ENCODE results near the gene CCR7. TPM values are rescaled to one million over a fixed set of nuclear protein-coding genes. Genes with fewer than 3 reads are reported as not detected.
A peak's percentile ranks its signal among the peaks of the same experiment; 100 is the strongest.

CCR7 gene
- total RNA-seq, 1 donor from 2014 or later = not detected

DNA sequence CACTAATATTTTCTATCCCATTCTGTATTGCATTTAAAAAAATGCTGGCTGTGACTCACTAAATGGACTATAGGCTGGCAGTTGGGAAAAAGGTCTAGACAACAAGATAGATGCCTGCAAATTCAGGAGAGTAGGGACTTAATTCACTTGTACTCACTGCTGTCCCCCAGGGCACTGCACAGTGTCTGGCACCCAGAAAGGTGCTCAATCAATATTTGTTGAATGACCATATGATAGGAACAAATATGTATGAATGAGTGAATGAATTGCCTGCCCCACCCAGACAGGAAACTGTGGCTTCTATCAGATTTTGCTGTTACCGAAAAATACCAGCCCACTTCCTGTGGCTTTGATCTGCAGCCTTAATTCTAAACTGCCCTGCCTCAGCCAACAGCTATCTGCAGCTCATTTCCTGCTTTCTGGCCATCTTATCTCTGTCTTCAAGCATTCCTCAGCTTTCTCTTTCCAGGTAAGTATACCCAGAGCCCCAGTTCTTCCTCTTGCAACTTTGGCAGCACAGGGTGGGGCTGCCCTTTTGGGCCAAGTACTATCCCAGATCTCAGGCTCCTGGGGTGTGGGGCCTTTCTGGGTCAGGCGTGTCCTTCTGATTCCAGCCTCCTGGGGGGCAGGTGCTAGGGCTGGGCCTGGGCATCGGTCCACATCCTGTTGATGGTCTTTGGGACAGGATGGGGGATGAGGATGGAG is 48.5 kb downstream of the CCR7 start:
- no peak for DNase-seq (ENCODE audit: low read depth)

GRCh38 chr17:40515491-40516041 is 49.7 kb downstream of the CCR7 start:
- DNase-seq (ENCODE audit: low read depth) = no peak

DNA sequence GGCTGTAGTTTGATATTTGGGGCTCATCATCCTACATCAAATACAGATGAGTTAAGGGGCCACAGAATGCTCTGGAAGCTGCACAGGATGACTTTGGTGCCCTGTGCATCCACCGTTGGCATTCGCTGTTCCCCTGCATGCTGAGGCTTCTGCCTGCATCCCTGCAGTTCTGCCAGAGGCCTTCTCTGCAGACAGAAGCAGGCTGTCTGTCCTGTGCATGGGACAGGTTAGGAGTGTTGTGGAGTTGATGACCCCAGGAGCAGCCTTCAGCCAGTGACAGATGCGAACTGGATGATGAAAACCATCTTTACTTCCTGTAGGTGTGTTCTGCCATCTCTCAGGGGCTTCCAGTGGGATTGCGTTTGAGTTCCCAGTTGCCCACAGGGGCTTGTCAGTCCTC is 50.3 kb downstream of the CCR7 start:
- DNase-seq (ENCODE audit: low read depth) = no peak

- DNase-seq (ENCODE audit: low read depth) = no peak
Observed at GRCh38 chr17:40514013-40514875, 51.0 kb downstream of the CCR7 start.

GRCh38 chr17:40511667-40512220 is 53.5 kb downstream of the CCR7 start:
- no peak for DNase-seq (ENCODE audit: low read depth)

- DNase-seq (ENCODE audit: low read depth) = no peak
Observed at GRCh38 chr17:40511136-40511535, 54.1 kb downstream of the CCR7 start.

DNA sequence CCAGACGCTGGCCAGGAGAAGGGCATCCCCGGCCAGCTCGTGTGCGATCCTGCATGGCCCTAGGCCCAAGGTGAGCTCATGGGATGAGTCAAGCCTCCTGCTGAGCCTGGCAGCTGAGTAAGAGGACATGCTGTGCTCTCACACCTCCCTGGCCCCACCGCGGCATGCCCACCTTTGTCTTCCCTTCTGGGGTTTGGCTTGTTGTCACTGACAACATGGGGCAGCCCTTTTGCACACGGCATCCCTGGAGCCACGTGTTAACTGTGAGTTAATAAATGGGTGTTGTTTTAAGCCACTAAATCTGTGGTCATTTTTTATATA is 55.0 kb downstream of the CCR7 start:
- DNase-seq (ENCODE audit: low read depth) = peak; percentile 95

- DNase-seq (ENCODE audit: low read depth) = peak; percentile 64
Observed at GRCh38 chr17:40509626-40510327, 55.5 kb downstream of the CCR7 start.

DNA sequence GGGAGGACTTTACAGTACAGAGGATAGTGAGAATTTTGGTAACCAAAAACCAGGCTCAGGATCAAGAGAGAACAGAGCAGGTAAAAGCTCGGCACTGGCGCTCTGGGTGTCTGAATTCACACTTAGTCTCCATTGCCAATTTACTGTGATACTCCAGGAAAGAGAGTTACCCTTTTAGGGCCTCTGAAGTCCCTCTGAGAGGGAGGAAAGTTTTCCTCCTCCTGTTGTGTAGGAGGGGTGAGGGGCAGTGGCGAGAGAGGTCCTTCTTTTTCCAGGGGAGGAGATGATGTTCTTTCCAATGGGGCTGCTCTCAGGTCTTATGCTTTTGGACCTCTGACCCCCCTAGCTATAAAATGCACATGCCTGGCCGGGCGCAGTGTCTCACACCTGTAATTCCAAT is 58.5 kb downstream of the CCR7 start:
- no peak for DNase-seq (ENCODE audit: low read depth)

Other genes with a start within 250 kb of the CCR7 start
- 0.30 TPM in 1 of 2 replicates, not detected in the other for gene GJD3, start 200.7 kb downstream of the CCR7 start, total RNA-seq
- 2.1 and 46.5 TPM in 2 replicates for gene TOP2A, start 147.6 kb downstream of the CCR7 start, total RNA-seq
- 44.8 and 89.8 TPM in 2 replicates for gene IGFBP4, start 122.0 kb downstream of the CCR7 start, total RNA-seq
- 0.05 and 0.69 TPM in 2 replicates for gene TNS4, start 63.8 kb downstream of the CCR7 start, total RNA-seq
- 70.5 and 126 TPM in 2 replicates for gene SMARCE1, start 82.3 kb upstream of the CCR7 start, total RNA-seq
- gene KRT222, start 99.7 kb upstream of the CCR7 start, total RNA-seq = 1.7 and 10.9 TPM in 2 replicates
- not detected in 2 replicates for gene KRT24, start 138.3 kb upstream of the CCR7 start, total RNA-seq
- not detected in 2 replicates for gene KRT25, start 189.9 kb upstream of the CCR7 start, total RNA-seq
- gene KRT26, start 206.7 kb upstream of the CCR7 start, total RNA-seq = not detected in 2 replicates
- not detected in 2 replicates for gene KRT27, start 217.1 kb upstream of the CCR7 start, total RNA-seq
- not detected in 2 replicates for gene KRT28, start 234.5 kb upstream of the CCR7 start, total RNA-seq